H1 (cell line): ENCODE data around the gene GABRG3. TPM values are rescaled to one million over a fixed set of nuclear protein-coding genes. Genes with fewer than 3 reads are reported as not detected.

Experiments
- CTCF ChIA-PET: fragments of 300-600 bp; sonication (Branson Sonifier 250); formaldehyde crosslinking; loops from one replicate; lab custom pipeline; 2021; ENCODE audit not compliant: partially characterized antibody; lab: Charles Lee
- POLR2A ChIA-PET: fragments of 300-600 bp; sonication (Branson Sonifier 250); formaldehyde crosslinking; loops from one replicate; lab custom pipeline; 2021; ENCODE audit warnings: inconsistent platforms; ENCODE audit not compliant: partially characterized antibody; lab: Charles Lee
- DNase-seq, 2 experiments: peaks; one replicate each; pipeline versions ENCODE4 v3.0.0 to v3.0.0-alpha.2; 2010 to 2022; ENCODE audit warnings: low spot score in 2 of 2, low read depth in 1 of 2, mixed read lengths in 1 of 2
- FAIRE-seq: peaks from 2 replicates; lab custom pipeline; 2011; peaks lifted over from hg19 to GRCh38; lab: Jason Lieb, UNC
- H2AFZ ChIP-seq: 2 replicates; pipeline ENCODE4 v1.8.1; 2012; ENCODE audit warnings: low read length, inconsistent platforms
- H2AK5ac ChIP-seq: 2 replicates; pipeline ENCODE4 v1.6.1; 2013; ENCODE audit warnings: low read depth, low read length
- H2BK120ac ChIP-seq: replicated peaks from 2 replicates; pipeline ENCODE3; 2013; ENCODE audit warnings: low read depth, low read length, inconsistent platforms
- H2BK12ac ChIP-seq: 2 replicates; pipeline ENCODE4 v1.6.1; 2013; ENCODE audit warnings: low read depth, low read length
- H2BK15ac ChIP-seq: 2 replicates; pipeline ENCODE4 v1.6.1; 2013; ENCODE audit warnings: low read length
- H2BK20ac ChIP-seq: 2 replicates; pipeline ENCODE4 v1.6.1; 2013; ENCODE audit warnings: low read length
- H2BK5ac ChIP-seq: 2 replicates; pipeline ENCODE4 v1.6.1; 2013; ENCODE audit warnings: low read depth, low read length
- H3K14ac ChIP-seq: 2 replicates; pipeline ENCODE4 v1.6.1; 2013; ENCODE audit warnings: inconsistent platforms; ENCODE audit not compliant: insufficient read length
- H3K18ac ChIP-seq: 2 replicates; pipeline ENCODE4 v1.6.1; 2013; ENCODE audit warnings: low read length; ENCODE audit errors: extremely low read depth
- H3K23ac ChIP-seq: 2 replicates; pipeline ENCODE4 v1.6.1; 2013; ENCODE audit warnings: inconsistent platforms; ENCODE audit not compliant: insufficient read length
- H3K23me2 ChIP-seq: 2 replicates; pipeline ENCODE4 v1.6.1; 2013; ENCODE audit warnings: low read depth, low read length
- H3K27ac ChIP-seq: 2 replicates; pipeline ENCODE4 v1.6.1; 2011; ENCODE audit warnings: low read depth, low read length, inconsistent platforms
- H3K27me3 ChIP-seq, 4 experiments: replicated peaks in 1 of 4; 1 replicate in 1 of 4; 2 replicates in 3 of 4; pipeline versions ENCODE4 v1.6.1 to v1.8.1; 2011 to 2013; ENCODE audit warnings: low read length in 3 of 4, mild to moderate bottlenecking in 3 of 4, inconsistent platforms in 2 of 4, mixed read lengths in 2 of 4, moderate library complexity in 1 of 4; ENCODE audit not compliant: control insufficient read depth in 3 of 4, insufficient read depth in 3 of 4; ENCODE audit errors: extremely low read depth in 1 of 4
- H3K36me3 ChIP-seq, 4 experiments: 2 replicates each; pipeline versions ENCODE4 v1.6.1 to v1.8.1; 2011 to 2013; ENCODE audit warnings: mild to moderate bottlenecking in 4 of 4, low read length in 3 of 4, moderate library complexity in 2 of 4, control low read depth in 1 of 4, inconsistent platforms in 1 of 4; ENCODE audit not compliant: insufficient read depth in 4 of 4, control insufficient read depth in 2 of 4
- H3K4ac ChIP-seq: replicated peaks from 2 replicates; pipeline ENCODE3; 2013; ENCODE audit warnings: low read length, low read depth, mixed read lengths, inconsistent platforms; ENCODE audit not compliant: insufficient read length
- H3K4me1 ChIP-seq, 4 experiments: replicated peaks in 1 of 4; 1 replicate in 1 of 4; 2 replicates in 3 of 4; pipeline versions ENCODE4 v1.6.1 to v1.8.1; 2011 to 2013; ENCODE audit warnings: low read length in 3 of 4, inconsistent platforms in 2 of 4, mixed read lengths in 1 of 4; ENCODE audit not compliant: insufficient read depth in 4 of 4, control insufficient read depth in 3 of 4
- H3K4me2 ChIP-seq, 2 experiments: 2 replicates each; pipeline versions ENCODE4 v1.6.1 to v1.8.1; 2011 to 2013; ENCODE audit warnings: low read depth in 2 of 2, low read length in 2 of 2, control low read depth in 1 of 2, inconsistent platforms in 1 of 2, mild to moderate bottlenecking in 1 of 2; ENCODE audit not compliant: insufficient read depth in 1 of 2
- H3K4me3 ChIP-seq, 4 experiments: fragments of 200-600, 300-600 bp in 1 of 4; sonication (generic), shearing (Covaris generic), sonication (Bioruptor Twin) in 1 of 4; 2 replicates each; pipeline versions ENCODE4 v1.5.1 to v1.8.1; 2011 to 2016; ENCODE audit warnings: low read length in 4 of 4, low read depth in 3 of 4, control low read depth in 2 of 4, inconsistent platforms in 2 of 4, mild to moderate bottlenecking in 2 of 4, mixed read lengths in 1 of 4, moderate library complexity in 1 of 4; ENCODE audit not compliant: insufficient read depth in 2 of 4; ENCODE audit errors: extremely low read depth in 1 of 4
- H3K56ac ChIP-seq: replicated peaks from 2 replicates; pipeline ENCODE3; 2013; ENCODE audit warnings: low read depth, mild to moderate bottlenecking, mixed read lengths, low read length, inconsistent platforms; ENCODE audit not compliant: insufficient read length
- H3K79me1 ChIP-seq: 2 replicates; pipeline ENCODE4 v1.6.1; 2013; ENCODE audit warnings: low read depth, low read length, control low read depth
- H3K79me2 ChIP-seq, 2 experiments: 2 replicates each; pipeline versions ENCODE4 v1.6.1 to v1.8.1; 2012 to 2013; ENCODE audit warnings: low read length in 2 of 2, mild to moderate bottlenecking in 2 of 2, inconsistent platforms in 1 of 2; ENCODE audit not compliant: insufficient read depth in 2 of 2, control insufficient read depth in 1 of 2
- H3K9ac ChIP-seq, 4 experiments: replicated peaks in 1 of 4; 1 replicate in 1 of 4; 2 replicates in 3 of 4; pipeline versions ENCODE4 v1.6.1 to v1.8.1; 2011 to 2013; ENCODE audit warnings: low read depth in 3 of 4, low read length in 3 of 4, control low read depth in 2 of 4, mild to moderate bottlenecking in 2 of 4, moderate library complexity in 2 of 4, inconsistent platforms in 1 of 4; ENCODE audit errors: extremely low read depth in 1 of 4
- H3K9me3 ChIP-seq, 2 experiments: 2 replicates each; pipeline versions ENCODE4 v1.6.1 to v1.8.1; 2012 to 2013; ENCODE audit warnings: mild to moderate bottlenecking in 2 of 2, moderate library complexity in 2 of 2, control low read depth in 1 of 2, inconsistent platforms in 1 of 2, low read depth in 1 of 2, low read length in 1 of 2, mixed read lengths in 1 of 2; ENCODE audit not compliant: insufficient read depth in 2 of 2
- H4K20me1 ChIP-seq, 2 experiments: replicated peaks in 1 of 2; 2 replicates each; pipeline versions ENCODE3 to v1.8.1; 2011 to 2013; ENCODE audit warnings: inconsistent platforms in 2 of 2, low read length in 2 of 2, mild to moderate bottlenecking in 1 of 2; ENCODE audit not compliant: insufficient read depth in 2 of 2, control insufficient read depth in 1 of 2
- H4K5ac ChIP-seq: 2 replicates; pipeline ENCODE4 v1.6.1; 2013; ENCODE audit warnings: low read length, low read depth, mixed read lengths, inconsistent platforms; ENCODE audit not compliant: insufficient read length
- H4K8ac ChIP-seq: 2 replicates; pipeline ENCODE4 v1.8.0; 2013; ENCODE audit warnings: mild to moderate bottlenecking, moderate library complexity, low read length, inconsistent platforms; ENCODE audit not compliant: insufficient read depth; ENCODE audit errors: extremely low read depth
- H4K91ac ChIP-seq: replicated peaks from 2 replicates; pipeline ENCODE3; 2013; ENCODE audit warnings: low read length, mixed read lengths, inconsistent platforms; ENCODE audit not compliant: insufficient read length
- HDAC2 ChIP-seq, 2 experiments: fragments of 300-600 bp in 1 of 2; sonication (generic) in 1 of 2; IDR thresholded peaks; 2 replicates each; pipeline ENCODE4 v1.6.1; 2011 to 2012; ENCODE audit warnings: low read depth in 2 of 2, low read length in 2 of 2, mild to moderate bottlenecking in 2 of 2, moderate library complexity in 2 of 2, borderline replicate concordance in 1 of 2, inconsistent platforms in 1 of 2
- KDM5A ChIP-seq: fragments of 200-600 bp; IDR thresholded peaks from 2 replicates; pipeline ENCODE4 v1.7.1; 2012; ENCODE audit warnings: mild to moderate bottlenecking, low read length, inconsistent platforms, mixed read lengths
- NANOG ChIP-seq: IDR thresholded peaks from 2 replicates; pipeline ENCODE4 v1.6.1; 2011; ENCODE audit warnings: low read length, low read depth, mild to moderate bottlenecking, inconsistent platforms; ENCODE audit not compliant: insufficient read depth, poor library complexity, severe bottlenecking
- NRF1 ChIP-seq: IDR thresholded peaks from 2 replicates; pipeline ENCODE4 v1.6.1; 2011; ENCODE audit warnings: mild to moderate bottlenecking, low read depth, low read length, improper control_type of control experiment
- SAP30 ChIP-seq: fragments of 300-600 bp; sonication (generic); IDR thresholded peaks from 2 replicates; pipeline ENCODE4 v1.7.1; 2012; ENCODE audit warnings: low read length, moderate library complexity, mild to moderate bottlenecking, inconsistent platforms; ENCODE audit not compliant: insufficient read depth, insufficient replicate concordance
- WGBS, 2 experiments: shearing (Covaris generic) in 1 of 2; methylation state at CpG; one replicate each; pipeline versions ENCODE4 v1.1.6 to v1.1.7; 2013 to 2015; ENCODE audit warnings: low lambda C conversion rate in 2 of 2, mixed read lengths in 2 of 2, inconsistent platforms in 1 of 2, low coverage in 1 of 2, missing lambda C conversion rate in 1 of 2; ENCODE audit not compliant: insufficient replicate concordance in 2 of 2, insufficient coverage in 1 of 2, insufficient read length in 1 of 2; ENCODE audit errors: extremely low coverage in 1 of 2, missing lambda C conversion rate in 1 of 2; 5-methylcytosine and 5-hydroxymethylcytosine counted together
- polyA plus RNA-seq, 7 experiments: library from polyadenylated mRNA; depleted of rRNA in 3 of 7; stranded (reverse) in 5 of 7; unstranded in 2 of 7; fragments of >200 nt in 5 of 7; fragments of 200-250 nt in 2 of 7; gene quantifications; 1 replicate in 5 of 7; 2 replicates in 1 of 7; 4 replicates in 1 of 7; pipeline versions ENCODE4 v1.2.1 to v1.2.3, GENCODE V29; 2011 to 2013; ENCODE audit warnings: missing spikeins in 2 of 7, mixed read lengths in 2 of 7
- total RNA-seq: library from RNA; stranded (reverse); fragmentation: NEBNext Ultra II Directional; extraction: Animal tissue kit (Norgen Biotek cat#: 25700); gene quantifications from 2 replicates; pipeline ENCODE4 v1.2.1, GENCODE V29; 2021

GABRG3 gene
- total and polyA plus RNA-seq, 2 of the 8 experiments (the other 6 are each of a cell fraction or from before 2014, with no cell fraction given): 0.17 to 0.80 TPM

- Histone ChIP-seq H2BK20ac (no peak overlapping the region), H4K8ac (no peak overlapping the region), H3K23me2 (no peaks in the 10 kb centered on the region), H3K27me3 (no peaks in the 10 kb centered on the region), H4K20me1 (no peaks in the 10 kb centered on the region), H3K4me2 (no peak overlapping the region), H3K4me3 (no peak overlapping the region), H4K91ac (no peak overlapping the region), H3K9ac (no peak overlapping the region), H3K4ac (no peak overlapping the region), H3K27ac (no peak overlapping the region), H2AFZ (no peak overlapping the region), H3K36me3 (no peaks in the 10 kb centered on the region), H4K5ac (no peak overlapping the region), H2BK120ac (no peak overlapping the region), H3K79me2 (no peaks in the 10 kb centered on the region), H2BK15ac (no peak overlapping the region), H3K18ac (no peak overlapping the region), H3K79me1 (no peaks in the 10 kb centered on the region)
- ChIA-PET CTCF (no interaction called here), POLR2A (no interaction called here)
- FAIRE-seq (no peak), DNase-seq (no peak)
- WGBS, 2 experiments: 85% methylated on average over 4 of the region's 5 CpGs; no CpG with 5 or more reads in 1 of the 2 experiments
- TF ChIP-seq NRF1 (no peak), NANOG (no peak), HDAC2 (IDR thresholded peaks at IDR 0.05; ENCODE audit: borderline replicate concordance in 1 of 2, low read depth in 2 of 2, low read length in 2 of 2) (no peak), SAP30 (no peak), KDM5A (no peak)
- TF ChIP-seq, all 59 proteins: peak for 0
- Histone ChIP-seq H2AK5ac (no peak overlapping the region), H3K4me1 (peaks cover 0 to 8% (median 3%) of the 10 kb centered on the region in 4 experiments), H2BK5ac (no peak overlapping the region), H3K14ac (no peak overlapping the region), H2BK12ac (no peak overlapping the region), H3K9me3 (no peaks in the 10 kb centered on the region), H3K56ac (no peak overlapping the region), H3K23ac (no peak overlapping the region)
These were observed 285.5 kb downstream of the GABRG3 start for GRCh38 chr15:27256446-27256845.
